GM21381 (cell line): Measurements from ENCODE around the gene TMC8.
"Not testable (repeated sequence)": the region's sequence is repeated elsewhere in the genome, so short reads cannot be mapped to it uniquely, and the experiment has no call there.

ENCODE experiments used
- ATAC-seq: cut with Tn5 transposase; IDR thresholded peaks from one replicate; pipeline ENCODE4 v1.9.1; 2021; ENCODE audit warnings: mild to moderate bottlenecking, moderate library complexity; ENCODE audit not compliant: unreplicated experiment

The TMC8 gene

GRCh38 chr17:78130437-78131101, at the start of gene TMC8:
TSS of gene TMC8 (plus strand) at chr17:78130771. CDS start at chr17:78131589, 818 bp downstream.
- no peak for ATAC-seq

- no peak for ATAC-seq
These were observed 49.0 kb upstream of the TMC8 start for GRCh38 chr17:78081551-78081950.

GRCh38 chr17:78082355-78082872, 48.2 kb upstream of the TMC8 start:
- ATAC-seq: not testable (repeated sequence)

GRCh38 chr17:78082988-78083387, 47.6 kb upstream of the TMC8 start:
- no peak for ATAC-seq

GRCh38 chr17:78086740-78087139, 43.8 kb upstream of the TMC8 start:
- ATAC-seq: no peak

- ATAC-seq: no peak
These were observed 42.0 kb upstream of the TMC8 start for GRCh38 chr17:78088529-78088928.

- no peak for ATAC-seq
These were observed 40.8 kb upstream of the TMC8 start for GRCh38 chr17:78089576-78090281.

- no peak for ATAC-seq
These were observed 37.7 kb upstream of the TMC8 start for GRCh38 chr17:78092794-78093324.

GRCh38 chr17:78095035-78095434, 35.5 kb upstream of the TMC8 start:
- ATAC-seq: no peak

- no peak for ATAC-seq
These were observed 34.5 kb upstream of the TMC8 start for GRCh38 chr17:78096093-78096492.

GRCh38 chr17:78101112-78101511, 29.5 kb upstream of the TMC8 start:
- no peak for ATAC-seq

GRCh38 chr17:78101542-78101941, 29.0 kb upstream of the TMC8 start:
- no peak for ATAC-seq

- ATAC-seq: no peak
These were observed 27.3 kb upstream of the TMC8 start for GRCh38 chr17:78103311-78103710.

- ATAC-seq: no peak
These were observed 26.0 kb upstream of the TMC8 start for GRCh38 chr17:78104540-78104941.

GRCh38 chr17:78105101-78105500, 25.5 kb upstream of the TMC8 start:
- ATAC-seq: no peak

GRCh38 chr17:78105551-78105950, 25.0 kb upstream of the TMC8 start:
- ATAC-seq: no peak

GRCh38 chr17:78106211-78106610, 24.4 kb upstream of the TMC8 start:
- no peak for ATAC-seq

- no peak for ATAC-seq
These were observed 23.1 kb upstream of the TMC8 start for GRCh38 chr17:78107457-78107856.

GRCh38 chr17:78107976-78108725, 22.4 kb upstream of the TMC8 start:
- no peak for ATAC-seq

- no peak for ATAC-seq
These were observed 21.7 kb upstream of the TMC8 start for GRCh38 chr17:78108726-78109488.

GRCh38 chr17:78109489-78109761, 21.1 kb upstream of the TMC8 start:
- no peak for ATAC-seq
